Neural cell (in vitro differentiated cells): Measurements from ENCODE around the gene PTPRN2.

Experiments used
- EP300 ChIP-seq: fragments of 450-650 bp; conservative IDR thresholded peaks from 2 replicates; pipeline ENCODE4 v1.6.1; 2014; ENCODE audit warnings: antibody characterized with exemption, mild to moderate bottlenecking, moderate library complexity; ENCODE audit not compliant: poor library complexity, severe bottlenecking
- EZH2 ChIP-seq: fragments of 200-600, 300-800 bp; shearing (Covaris generic), sonication (generic); IDR thresholded peaks from 2 replicates; pipeline ENCODE4 v1.6.1; 2014; ENCODE audit warnings: antibody characterized with exemption, low read length, borderline replicate concordance, mild to moderate bottlenecking; ENCODE audit not compliant: insufficient read depth, poor library complexity, severe bottlenecking
- MXI1 ChIP-seq: fragments of 450-650 bp; conservative IDR thresholded peaks from 2 replicates; pipeline ENCODE4 v1.6.1; 2014; ENCODE audit warnings: antibody characterized with exemption, mild to moderate bottlenecking; ENCODE audit not compliant: poor library complexity, severe bottlenecking
- POLR2AphosphoS5 ChIP-seq: IDR thresholded peaks from 2 replicates; pipeline ENCODE4 v1.6.1; 2012
- RAD21 ChIP-seq: fragments of 450-650 bp; conservative IDR thresholded peaks from 2 replicates; pipeline ENCODE4 v1.6.1; 2014; ENCODE audit warnings: antibody characterized with exemption, mild to moderate bottlenecking, moderate library complexity
- SMC3 ChIP-seq: fragments of 450-650 bp; conservative IDR thresholded peaks from 2 replicates; pipeline ENCODE4 v1.6.1; 2014; ENCODE audit warnings: antibody characterized with exemption, mild to moderate bottlenecking, moderate library complexity; ENCODE audit not compliant: poor library complexity
- TAF1 ChIP-seq: IDR thresholded peaks from 2 replicates; pipeline ENCODE4 v1.6.1; 2012; ENCODE audit warnings: low read depth
- TF ChIP-seq, protein P1 (sequence below): fragments of 450-650 bp; IDR thresholded peaks from 2 replicates; pipeline ENCODE4 v1.5.1; 2014; ENCODE audit warnings: antibody characterized with exemption, mild to moderate bottlenecking, moderate library complexity; ENCODE audit not compliant: poor library complexity, severe bottlenecking
- TF ChIP-seq, protein P2 (sequence below): IDR thresholded peaks from 2 replicates; pipeline ENCODE4 v1.6.1; 2012; ENCODE audit warnings: borderline replicate concordance

DNA sequence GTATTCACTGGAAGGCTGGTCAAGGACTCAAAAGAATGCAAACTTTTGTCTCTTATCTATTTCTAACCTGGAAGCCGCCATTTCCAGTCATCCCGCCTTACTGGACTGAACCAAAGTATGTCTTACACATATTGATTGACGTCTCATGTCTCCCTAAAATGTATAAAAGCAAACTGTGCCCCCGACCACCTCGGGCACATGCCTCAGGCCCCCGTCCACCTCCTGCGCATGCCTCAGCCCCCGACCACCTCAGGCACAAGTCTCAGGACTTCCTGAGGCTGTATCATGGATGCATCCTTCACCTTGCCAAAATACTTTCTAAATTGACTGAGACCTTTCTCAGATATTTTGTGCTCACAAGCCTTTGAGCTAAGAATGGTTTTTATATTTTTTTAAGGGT, 148.6 kb downstream of the PTPRN2 start:
- TF ChIP-seq, protein P1, sequence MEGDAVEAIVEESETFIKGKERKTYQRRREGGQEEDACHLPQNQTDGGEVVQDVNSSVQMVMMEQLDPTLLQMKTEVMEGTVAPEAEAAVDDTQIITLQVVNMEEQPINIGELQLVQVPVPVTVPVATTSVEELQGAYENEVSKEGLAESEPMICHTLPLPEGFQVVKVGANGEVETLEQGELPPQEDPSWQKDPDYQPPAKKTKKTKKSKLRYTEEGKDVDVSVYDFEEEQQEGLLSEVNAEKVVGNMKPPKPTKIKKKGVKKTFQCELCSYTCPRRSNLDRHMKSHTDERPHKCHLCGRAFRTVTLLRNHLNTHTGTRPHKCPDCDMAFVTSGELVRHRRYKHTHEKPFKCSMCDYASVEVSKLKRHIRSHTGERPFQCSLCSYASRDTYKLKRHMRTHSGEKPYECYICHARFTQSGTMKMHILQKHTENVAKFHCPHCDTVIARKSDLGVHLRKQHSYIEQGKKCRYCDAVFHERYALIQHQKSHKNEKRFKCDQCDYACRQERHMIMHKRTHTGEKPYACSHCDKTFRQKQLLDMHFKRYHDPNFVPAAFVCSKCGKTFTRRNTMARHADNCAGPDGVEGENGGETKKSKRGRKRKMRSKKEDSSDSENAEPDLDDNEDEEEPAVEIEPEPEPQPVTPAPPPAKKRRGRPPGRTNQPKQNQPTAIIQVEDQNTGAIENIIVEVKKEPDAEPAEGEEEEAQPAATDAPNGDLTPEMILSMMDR, result no peak
- TF ChIP-seq, protein P2, sequence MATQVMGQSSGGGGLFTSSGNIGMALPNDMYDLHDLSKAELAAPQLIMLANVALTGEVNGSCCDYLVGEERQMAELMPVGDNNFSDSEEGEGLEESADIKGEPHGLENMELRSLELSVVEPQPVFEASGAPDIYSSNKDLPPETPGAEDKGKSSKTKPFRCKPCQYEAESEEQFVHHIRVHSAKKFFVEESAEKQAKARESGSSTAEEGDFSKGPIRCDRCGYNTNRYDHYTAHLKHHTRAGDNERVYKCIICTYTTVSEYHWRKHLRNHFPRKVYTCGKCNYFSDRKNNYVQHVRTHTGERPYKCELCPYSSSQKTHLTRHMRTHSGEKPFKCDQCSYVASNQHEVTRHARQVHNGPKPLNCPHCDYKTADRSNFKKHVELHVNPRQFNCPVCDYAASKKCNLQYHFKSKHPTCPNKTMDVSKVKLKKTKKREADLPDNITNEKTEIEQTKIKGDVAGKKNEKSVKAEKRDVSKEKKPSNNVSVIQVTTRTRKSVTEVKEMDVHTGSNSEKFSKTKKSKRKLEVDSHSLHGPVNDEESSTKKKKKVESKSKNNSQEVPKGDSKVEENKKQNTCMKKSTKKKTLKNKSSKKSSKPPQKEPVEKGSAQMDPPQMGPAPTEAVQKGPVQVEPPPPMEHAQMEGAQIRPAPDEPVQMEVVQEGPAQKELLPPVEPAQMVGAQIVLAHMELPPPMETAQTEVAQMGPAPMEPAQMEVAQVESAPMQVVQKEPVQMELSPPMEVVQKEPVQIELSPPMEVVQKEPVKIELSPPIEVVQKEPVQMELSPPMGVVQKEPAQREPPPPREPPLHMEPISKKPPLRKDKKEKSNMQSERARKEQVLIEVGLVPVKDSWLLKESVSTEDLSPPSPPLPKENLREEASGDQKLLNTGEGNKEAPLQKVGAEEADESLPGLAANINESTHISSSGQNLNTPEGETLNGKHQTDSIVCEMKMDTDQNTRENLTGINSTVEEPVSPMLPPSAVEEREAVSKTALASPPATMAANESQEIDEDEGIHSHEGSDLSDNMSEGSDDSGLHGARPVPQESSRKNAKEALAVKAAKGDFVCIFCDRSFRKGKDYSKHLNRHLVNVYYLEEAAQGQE, result no peak
- TF ChIP-seq POLR2AphosphoS5, result no peak
- TF ChIP-seq EZH2, result no peak
- no peak for TF ChIP-seq EP300
- TF ChIP-seq RAD21, result no peak
- no peak for TF ChIP-seq TAF1
- no peak for TF ChIP-seq SMC3
- TF ChIP-seq MXI1, result no peak
